H1 (cell line): ENCODE data around the gene GRK3.

Experiments used
- EGR1 ChIP-seq: IDR thresholded peaks from 2 replicates; pipeline ENCODE4 v1.6.1; 2011; ENCODE audit warnings: low read depth, low read length, borderline replicate concordance
- EZH2 ChIP-seq: fragments of 200-600 bp; sonication (generic); IDR thresholded peaks from 2 replicates; pipeline ENCODE4 v1.7.1; 2012; ENCODE audit warnings: low read depth, mild to moderate bottlenecking, moderate library complexity, low read length, inconsistent platforms; ENCODE audit not compliant: severe bottlenecking
- NRF1 ChIP-seq: IDR thresholded peaks from 2 replicates; pipeline ENCODE4 v1.6.1; 2011; ENCODE audit warnings: mild to moderate bottlenecking, low read depth, low read length, improper control_type of control experiment
- POLR2A ChIP-seq, 2 experiments: IDR thresholded peaks; 1 replicate in 1 of 2; 2 replicates in 1 of 2; pipeline ENCODE4 v1.6.1; 2011; ENCODE audit warnings: low read depth in 2 of 2, low read length in 2 of 2, mild to moderate bottlenecking in 2 of 2; ENCODE audit errors: control extremely low read depth in 1 of 2
- POLR2AphosphoS5 ChIP-seq: IDR thresholded peaks from 2 replicates; pipeline ENCODE4 v1.6.1; 2011; ENCODE audit warnings: low read depth, low read length
- RAD21 ChIP-seq, 2 experiments: IDR thresholded peaks in 1 of 2; conservative IDR thresholded peaks in 1 of 2; 2 replicates each; pipeline ENCODE4 v1.6.1; 2011; ENCODE audit warnings: low read depth in 2 of 2, low read length in 2 of 2, improper control_type of control experiment in 1 of 2, inconsistent platforms in 1 of 2, mild to moderate bottlenecking in 1 of 2, moderate library complexity in 1 of 2
- RFX5 ChIP-seq: IDR thresholded peaks from 2 replicates; pipeline ENCODE4 v1.6.1; 2011; ENCODE audit warnings: low read depth, low read length, improper control_type of control experiment, borderline replicate concordance
- SIRT6 ChIP-seq: IDR thresholded peaks from one replicate; pipeline ENCODE4 v1.7.1; 2012; ENCODE audit warnings: low read length, inconsistent platforms
- SP1 ChIP-seq: IDR thresholded peaks from 2 replicates; pipeline ENCODE4 v1.6.1; 2011; ENCODE audit warnings: low read depth, low read length
- SP4 ChIP-seq: IDR thresholded peaks from 2 replicates; pipeline ENCODE4 v1.6.1; 2012; ENCODE audit warnings: low read length, inconsistent platforms
- TF ChIP-seq, protein P1 (sequence below), 3 experiments: IDR thresholded peaks; 1 replicate in 2 of 3; 2 replicates in 1 of 3; pipeline versions ENCODE4 v1.5.1 to v1.6.1; 2011; ENCODE audit warnings: low read length in 3 of 3, mild to moderate bottlenecking in 3 of 3, inconsistent platforms in 2 of 3, low read depth in 1 of 3, moderate library complexity in 1 of 3; ENCODE audit not compliant: insufficient read depth in 1 of 3; ENCODE audit errors: control extremely low read depth in 1 of 3
- TF ChIP-seq, protein P2 (sequence below): IDR thresholded peaks from 2 replicates; pipeline ENCODE4 v1.6.1; 2011; ENCODE audit warnings: low read depth, mild to moderate bottlenecking, low read length; ENCODE audit not compliant: insufficient read depth

GRCh38 chr22:25690798-25691197 is 126.3 kb downstream of the GRK3 start:
- no peak for TF ChIP-seq EGR1
- TF ChIP-seq, protein P1, sequence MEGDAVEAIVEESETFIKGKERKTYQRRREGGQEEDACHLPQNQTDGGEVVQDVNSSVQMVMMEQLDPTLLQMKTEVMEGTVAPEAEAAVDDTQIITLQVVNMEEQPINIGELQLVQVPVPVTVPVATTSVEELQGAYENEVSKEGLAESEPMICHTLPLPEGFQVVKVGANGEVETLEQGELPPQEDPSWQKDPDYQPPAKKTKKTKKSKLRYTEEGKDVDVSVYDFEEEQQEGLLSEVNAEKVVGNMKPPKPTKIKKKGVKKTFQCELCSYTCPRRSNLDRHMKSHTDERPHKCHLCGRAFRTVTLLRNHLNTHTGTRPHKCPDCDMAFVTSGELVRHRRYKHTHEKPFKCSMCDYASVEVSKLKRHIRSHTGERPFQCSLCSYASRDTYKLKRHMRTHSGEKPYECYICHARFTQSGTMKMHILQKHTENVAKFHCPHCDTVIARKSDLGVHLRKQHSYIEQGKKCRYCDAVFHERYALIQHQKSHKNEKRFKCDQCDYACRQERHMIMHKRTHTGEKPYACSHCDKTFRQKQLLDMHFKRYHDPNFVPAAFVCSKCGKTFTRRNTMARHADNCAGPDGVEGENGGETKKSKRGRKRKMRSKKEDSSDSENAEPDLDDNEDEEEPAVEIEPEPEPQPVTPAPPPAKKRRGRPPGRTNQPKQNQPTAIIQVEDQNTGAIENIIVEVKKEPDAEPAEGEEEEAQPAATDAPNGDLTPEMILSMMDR (IDR thresholded peaks at IDR 0.05; ENCODE audit: control extremely low read depth in 1 of 3, insufficient read depth in 1 of 3, low read depth in 1 of 3, low read length in 3 of 3) = no peak
- no peak for TF ChIP-seq SP1
- TF ChIP-seq SIRT6 = no peak
- TF ChIP-seq POLR2AphosphoS5 = no peak
- TF ChIP-seq POLR2A (IDR thresholded peaks at IDR 0.05; ENCODE audit: control extremely low read depth in 1 of 2, low read depth in 2 of 2, low read length in 2 of 2) = no peak
- no peak for TF ChIP-seq EZH2
- no peak for TF ChIP-seq RFX5
- no peak for TF ChIP-seq SP4
- TF ChIP-seq, protein P2, sequence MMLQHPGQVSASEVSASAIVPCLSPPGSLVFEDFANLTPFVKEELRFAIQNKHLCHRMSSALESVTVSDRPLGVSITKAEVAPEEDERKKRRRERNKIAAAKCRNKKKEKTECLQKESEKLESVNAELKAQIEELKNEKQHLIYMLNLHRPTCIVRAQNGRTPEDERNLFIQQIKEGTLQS = no peak
- no peak for TF ChIP-seq NRF1
- TF ChIP-seq RAD21 (IDR thresholded peaks at IDR 0.05 in 1 of 2, conservative IDR thresholded peaks at IDR 0.05 in 1 of 2; ENCODE audit: low read depth in 2 of 2, low read length in 2 of 2) = no peak
